Suprapubic skin (tissue), 4 donors: ENCODE results near the gene CUEDC2. TPM values are rescaled to one million over a fixed set of nuclear protein-coding genes. Genes with fewer than 3 reads are reported as not detected.

Source experiments
- DNase-seq, 2 donors: peaks; one replicate each; pipeline ENCODE4 v3.0.0-alpha.2; 2019; ENCODE audit warnings: low spot score in 2 of 2
- H3K27ac ChIP-seq: fragments of 200-600 bp; sonication (generic); one replicate; pipeline ENCODE4 v1.5.1; 2019
- H3K27me3 ChIP-seq: fragments of 200-600 bp; sonication (generic); one replicate; pipeline ENCODE4 v1.5.1; 2019
- H3K36me3 ChIP-seq: fragments of 200-600 bp; sonication (generic); one replicate; pipeline ENCODE4 v1.5.1; 2019
- H3K4me1 ChIP-seq: fragments of 200-600 bp; sonication (generic); one replicate; pipeline ENCODE4 v1.5.1; 2019
- H3K4me3 ChIP-seq: fragments of 200-600 bp; sonication (generic); one replicate; pipeline ENCODE4 v1.5.1; 2019; ENCODE audit warnings: mild to moderate bottlenecking
- H3K9me3 ChIP-seq: fragments of 200-600 bp; sonication (generic); one replicate; pipeline ENCODE4 v1.5.1; 2019
- EP300 ChIP-seq: sonication (generic); formaldehyde crosslinking; IDR thresholded peaks from one replicate; pipeline ENCODE4 v1.6.1; 2017; ENCODE audit warnings: antibody characterized with exemption
- POLR2A ChIP-seq, 2 donors: fragments of 450-650 bp; IDR thresholded peaks; one replicate each; pipeline ENCODE4 v1.6.1; 2017; ENCODE audit warnings: antibody characterized with exemption in 2 of 2, mild to moderate bottlenecking in 2 of 2, moderate library complexity in 2 of 2
- POLR2AphosphoS5 ChIP-seq, 3 donors: sonication (generic); formaldehyde crosslinking; IDR thresholded peaks; one replicate each; pipeline ENCODE4 v1.6.1; 2017; ENCODE audit warnings: antibody characterized with exemption in 3 of 3
- WGBS: methylation state at CpG from one replicate; pipeline ENCODE4 v1.1.5; 2018; 5-methylcytosine and 5-hydroxymethylcytosine counted together
- total RNA-seq, 4 donors: library from RNA; depleted of rRNA; stranded (reverse); fragments of >200 nt; gene quantifications; one replicate each; pipeline ENCODE4 v1.1.0, GENCODE V29; 2016
- TF ChIP-seq, protein P1 (sequence below), 2 donors: fragments of 200-600 bp in 1 of 2; fragments of 450-650 bp in 1 of 2; sonication (generic) in 1 of 2; IDR thresholded peaks; one replicate each; pipeline ENCODE4 v1.5.1; 2016 to 2019; ENCODE audit warnings: antibody characterized with exemption in 2 of 2, mild to moderate bottlenecking in 1 of 2, moderate library complexity in 1 of 2

Gene CUEDC2
- total RNA-seq, 4 donors from 2014 or later, result 25.0 to 61.2 (median 40.2) TPM

DNA sequence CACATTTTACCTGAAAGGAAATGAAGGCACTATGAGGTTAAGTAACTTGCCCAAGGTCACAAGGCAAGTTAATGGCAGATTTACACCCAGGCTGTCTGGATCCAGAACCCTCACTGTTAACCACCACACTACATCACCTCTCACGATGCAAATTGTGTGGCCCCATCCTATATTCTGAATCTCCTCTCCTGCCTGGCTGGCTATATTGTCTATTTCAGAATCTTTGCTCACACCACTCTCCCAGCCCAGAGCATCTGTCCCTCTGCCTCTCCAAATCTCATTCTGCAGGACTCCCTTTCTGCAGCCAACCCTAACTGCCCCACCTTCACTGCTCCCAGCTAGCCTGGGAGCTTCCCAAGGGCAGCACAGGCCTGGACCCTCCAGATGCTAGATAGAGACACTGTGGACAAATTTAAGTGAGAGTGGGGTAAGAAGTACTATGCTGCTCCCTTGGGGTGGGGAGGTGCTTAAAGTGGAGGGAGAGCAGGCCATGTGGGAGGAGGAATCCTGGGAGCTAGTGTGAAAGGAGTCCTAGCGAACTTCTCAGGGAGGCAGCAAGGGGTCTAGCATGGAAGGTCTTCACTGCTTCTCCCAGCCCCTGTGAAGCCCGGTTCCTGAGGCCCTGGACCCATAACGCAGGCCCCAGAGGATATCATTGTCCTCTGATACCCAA, 786 bp downstream of the CUEDC2 start:
- WGBS, result 14% methylated on average over 4 of the region's 4 CpGs
- TF ChIP-seq EP300, result no peak
- TF ChIP-seq POLR2A (IDR thresholded peaks at IDR 0.05), result no peak
- TF ChIP-seq POLR2AphosphoS5 (IDR thresholded peaks at IDR 0.05), result no peak
- TF ChIP-seq, protein P1, sequence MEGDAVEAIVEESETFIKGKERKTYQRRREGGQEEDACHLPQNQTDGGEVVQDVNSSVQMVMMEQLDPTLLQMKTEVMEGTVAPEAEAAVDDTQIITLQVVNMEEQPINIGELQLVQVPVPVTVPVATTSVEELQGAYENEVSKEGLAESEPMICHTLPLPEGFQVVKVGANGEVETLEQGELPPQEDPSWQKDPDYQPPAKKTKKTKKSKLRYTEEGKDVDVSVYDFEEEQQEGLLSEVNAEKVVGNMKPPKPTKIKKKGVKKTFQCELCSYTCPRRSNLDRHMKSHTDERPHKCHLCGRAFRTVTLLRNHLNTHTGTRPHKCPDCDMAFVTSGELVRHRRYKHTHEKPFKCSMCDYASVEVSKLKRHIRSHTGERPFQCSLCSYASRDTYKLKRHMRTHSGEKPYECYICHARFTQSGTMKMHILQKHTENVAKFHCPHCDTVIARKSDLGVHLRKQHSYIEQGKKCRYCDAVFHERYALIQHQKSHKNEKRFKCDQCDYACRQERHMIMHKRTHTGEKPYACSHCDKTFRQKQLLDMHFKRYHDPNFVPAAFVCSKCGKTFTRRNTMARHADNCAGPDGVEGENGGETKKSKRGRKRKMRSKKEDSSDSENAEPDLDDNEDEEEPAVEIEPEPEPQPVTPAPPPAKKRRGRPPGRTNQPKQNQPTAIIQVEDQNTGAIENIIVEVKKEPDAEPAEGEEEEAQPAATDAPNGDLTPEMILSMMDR (IDR thresholded peaks at IDR 0.05), result no peak
- Histone ChIP-seq H3K27me3 (peaks cover 7% of the 10 kb centered on the region), H3K4me3 (peak overlapping the region; percentile 92), H3K9me3 (no peaks in the 10 kb centered on the region), H3K4me1 (peaks cover 33% of the 10 kb centered on the region), H3K27ac (peak overlapping the region; percentile 69), H3K36me3 (no peaks in the 10 kb centered on the region)
- DNase-seq, result no peak

- Histone ChIP-seq H3K4me1 (peaks cover 17% of the 10 kb centered on the region), H3K27me3 (no peaks in the 10 kb centered on the region), H3K4me3 (no peak overlapping the region), H3K27ac (no peak overlapping the region), H3K9me3 (no peaks in the 10 kb centered on the region), H3K36me3 (peaks cover 2% of the 10 kb centered on the region)
- DNase-seq, result no peak
- TF ChIP-seq EP300, result no peak
- TF ChIP-seq, protein P1 (IDR thresholded peaks at IDR 0.05), result no peak
- no peak for TF ChIP-seq POLR2A (IDR thresholded peaks at IDR 0.05)
- TF ChIP-seq POLR2AphosphoS5 (IDR thresholded peaks at IDR 0.05), result no peak
- 79% methylated on average over 7 of the region's 8 CpGs for WGBS
Measured at GRCh38 chr10:102429468-102429867, 2.9 kb downstream of the CUEDC2 start.

- no peak for DNase-seq
- WGBS, result 83% methylated on average over 7 of the region's 7 CpGs
- Histone ChIP-seq H3K4me3 (no peak overlapping the region), H3K4me1 (peaks cover 26% of the 10 kb centered on the region), H3K27me3 (no peaks in the 10 kb centered on the region), H3K9me3 (no peaks in the 10 kb centered on the region), H3K36me3 (peaks cover 12% of the 10 kb centered on the region), H3K27ac (no peak overlapping the region)
- TF ChIP-seq EP300 (no peak), POLR2AphosphoS5 (IDR thresholded peaks at IDR 0.05) (no peak), POLR2A (IDR thresholded peaks at IDR 0.05) (no peak)
- TF ChIP-seq, protein P1 (IDR thresholded peaks at IDR 0.05), result no peak
Measured at GRCh38 chr10:102426803-102427287, 5.5 kb downstream of the CUEDC2 start.

DNA sequence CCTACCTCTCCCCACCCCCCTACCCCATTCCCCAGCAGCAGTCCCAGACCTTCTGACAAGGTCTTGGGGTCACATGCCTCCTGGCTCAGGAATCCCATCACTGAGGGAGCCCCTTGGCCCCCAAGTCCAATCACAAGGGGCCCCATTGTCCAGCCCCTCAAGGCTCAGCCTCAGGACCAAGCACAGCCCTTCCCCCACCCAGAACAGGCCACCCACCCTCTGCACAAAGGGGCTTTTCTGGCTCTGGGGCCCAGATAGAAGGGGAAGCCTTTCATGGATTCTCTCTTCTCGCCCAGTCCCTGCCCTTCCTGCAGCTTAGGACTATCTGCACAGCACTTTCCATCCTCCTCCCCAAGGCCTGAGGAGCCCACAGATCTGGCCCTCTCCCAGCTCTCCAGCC, 6.9 kb downstream of the CUEDC2 start:
- Histone ChIP-seq H3K36me3 (peaks cover 12% of the 10 kb centered on the region), H3K9me3 (no peaks in the 10 kb centered on the region), H3K27ac (no peak overlapping the region), H3K4me3 (no peak overlapping the region), H3K4me1 (peaks cover 21% of the 10 kb centered on the region), H3K27me3 (no peaks in the 10 kb centered on the region)
- no peak for DNase-seq
- no peak for TF ChIP-seq EP300
- TF ChIP-seq, protein P1 (IDR thresholded peaks at IDR 0.05), result no peak
- no peak for TF ChIP-seq POLR2A (IDR thresholded peaks at IDR 0.05)
- no peak for TF ChIP-seq POLR2AphosphoS5 (IDR thresholded peaks at IDR 0.05)
- 100% methylated on average over 1 of the region's 1 CpG for WGBS

DNA sequence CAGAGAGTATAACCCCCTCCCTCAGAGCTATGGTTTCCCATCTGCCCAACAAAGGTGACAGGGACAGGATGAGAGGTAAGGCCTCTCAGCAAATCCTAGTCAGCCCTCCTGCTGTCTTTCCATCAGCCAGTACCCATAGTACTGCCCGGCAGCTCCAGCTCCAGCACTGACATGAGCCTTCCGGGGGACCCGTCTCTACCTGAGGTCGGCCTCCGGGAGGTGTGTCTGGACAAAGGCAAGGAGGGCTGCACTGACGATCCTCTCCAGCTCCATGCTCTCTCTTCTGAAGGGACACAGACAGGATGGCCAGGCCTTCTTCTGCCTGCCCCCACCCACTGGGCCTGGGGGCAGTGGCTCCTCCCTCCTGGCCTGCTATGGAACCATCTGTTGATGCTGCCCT, 7.5 kb downstream of the CUEDC2 start:
- WGBS, result 94% methylated on average over 6 of the region's 6 CpGs
- no peak for DNase-seq
- H3K9me3 ChIP-seq, result no peaks in the 10 kb centered on the region
- no peak overlapping the region for H3K27ac ChIP-seq
- no peak for TF ChIP-seq POLR2A (IDR thresholded peaks at IDR 0.05)
- TF ChIP-seq, protein P1 (IDR thresholded peaks at IDR 0.05), result no peak
- TF ChIP-seq EP300, result no peak
- TF ChIP-seq POLR2AphosphoS5 (IDR thresholded peaks at IDR 0.05), result no peak
- H3K36me3 ChIP-seq, result peaks cover 12% of the 10 kb centered on the region
- H3K4me1 ChIP-seq, result peaks cover 26% of the 10 kb centered on the region
- H3K27me3 ChIP-seq, result no peaks in the 10 kb centered on the region
- H3K4me3 ChIP-seq, result no peak overlapping the region
